ENCODE measurements around the gene NDUFAF7. TPM values are rescaled to one million over a fixed set of nuclear protein-coding genes. Genes with fewer than 3 reads are reported as not detected.
"Not testable (repeated sequence)": the region's sequence is repeated elsewhere in the genome, so short reads cannot be mapped to it uniquely, and the experiment has no call there.

NDUFAF7 gene
- polyA plus RNA-seq, 1 donor (not counting 4 experiments of a cell fraction or from before 2014, with no cell fraction given) = 27.7 TPM

GRCh38 chr2:37203708-37204107, 27.8 kb upstream of the NDUFAF7 start:
- H3K4me3 ChIP-seq (ENCODE audit: control insufficient read depth in 2 of 3, extremely low read depth in 1 of 3, insufficient read depth in 2 of 3, low read depth in 1 of 3, low read length in 3 of 3) = no peak overlapping the region
- H2AFZ ChIP-seq (ENCODE audit: control insufficient read depth, low read length) = no peak overlapping the region
- no peak for DNase-seq (ENCODE audit: low read depth, low spot score)
- no peaks in the 10 kb centered on the region for H3K9me1 ChIP-seq (ENCODE audit: control insufficient read depth, extremely low read depth, insufficient read depth, low read length)
- H3K36me3 ChIP-seq (ENCODE audit: control insufficient read depth in 2 of 2, extremely low read depth in 1 of 2, insufficient read depth in 2 of 2, low read length in 2 of 2) = peaks cover 10 to 14% of the 10 kb centered on the region in 2 experiments
- no peaks in the 10 kb centered on the region for H3K27me3 ChIP-seq (ENCODE audit: control insufficient read depth, extremely low read depth, insufficient read depth, low read length)
- dilution Hi-C loops (cut with MboI; ENCODE audit: extremely low pct_ligation_motif_present, low sequenced_read_pairs) = no loop called here
- no peaks in the 10 kb centered on the region for H4K20me1 ChIP-seq (ENCODE audit: control insufficient read depth, extremely low read depth, insufficient read depth, low read length)
- H3K27ac ChIP-seq (ENCODE audit: control insufficient read depth, insufficient read depth, low read length) = no peak overlapping the region
- no peak overlapping the region for H3K4me2 ChIP-seq (ENCODE audit: control insufficient read depth, extremely low read depth, insufficient read depth, low read depth, low read length)
- H3K4me1 ChIP-seq (ENCODE audit: control insufficient read depth, extremely low read depth, insufficient read depth, low read length) = no peaks in the 10 kb centered on the region
- peaks cover 56% of the 10 kb centered on the region for H3K79me2 ChIP-seq (ENCODE audit: control insufficient read depth, insufficient read depth, low read length)
- peaks cover 4% of the 10 kb centered on the region for H3K9me3 ChIP-seq (ENCODE audit: control insufficient read depth, low read depth, low read length)
- TF ChIP-seq, protein P1, sequence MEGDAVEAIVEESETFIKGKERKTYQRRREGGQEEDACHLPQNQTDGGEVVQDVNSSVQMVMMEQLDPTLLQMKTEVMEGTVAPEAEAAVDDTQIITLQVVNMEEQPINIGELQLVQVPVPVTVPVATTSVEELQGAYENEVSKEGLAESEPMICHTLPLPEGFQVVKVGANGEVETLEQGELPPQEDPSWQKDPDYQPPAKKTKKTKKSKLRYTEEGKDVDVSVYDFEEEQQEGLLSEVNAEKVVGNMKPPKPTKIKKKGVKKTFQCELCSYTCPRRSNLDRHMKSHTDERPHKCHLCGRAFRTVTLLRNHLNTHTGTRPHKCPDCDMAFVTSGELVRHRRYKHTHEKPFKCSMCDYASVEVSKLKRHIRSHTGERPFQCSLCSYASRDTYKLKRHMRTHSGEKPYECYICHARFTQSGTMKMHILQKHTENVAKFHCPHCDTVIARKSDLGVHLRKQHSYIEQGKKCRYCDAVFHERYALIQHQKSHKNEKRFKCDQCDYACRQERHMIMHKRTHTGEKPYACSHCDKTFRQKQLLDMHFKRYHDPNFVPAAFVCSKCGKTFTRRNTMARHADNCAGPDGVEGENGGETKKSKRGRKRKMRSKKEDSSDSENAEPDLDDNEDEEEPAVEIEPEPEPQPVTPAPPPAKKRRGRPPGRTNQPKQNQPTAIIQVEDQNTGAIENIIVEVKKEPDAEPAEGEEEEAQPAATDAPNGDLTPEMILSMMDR (optimal IDR thresholded peaks at IDR 0.05 in 1 of 3, IDR thresholded peaks at IDR 0.05 in 1 of 3, conservative IDR thresholded peaks at IDR 0.05 in 1 of 3; ENCODE audit: extremely low read depth in 1 of 3, insufficient read depth in 2 of 3, low read length in 3 of 3) = no peak
- TF ChIP-seq EZH2 (IDR thresholded peaks at IDR 0.05; ENCODE audit: low read length) = no peak
- H3K9ac ChIP-seq (ENCODE audit: control insufficient read depth, extremely low read depth, insufficient read depth, low read length) = no peak overlapping the region
- no peak for FAIRE-seq

GRCh38 chr2:37205071-37205661, 26.3 kb upstream of the NDUFAF7 start:
- H3K9me1 ChIP-seq (ENCODE audit: control insufficient read depth, extremely low read depth, insufficient read depth, low read length); H3K9me3 ChIP-seq (ENCODE audit: control insufficient read depth, low read depth, low read length); H3K4me1 ChIP-seq (ENCODE audit: control insufficient read depth, extremely low read depth, insufficient read depth, low read length); H3K9ac ChIP-seq (ENCODE audit: control insufficient read depth, extremely low read depth, insufficient read depth, low read length); H3K27me3 ChIP-seq (ENCODE audit: control insufficient read depth, extremely low read depth, insufficient read depth, low read length); dilution Hi-C loops (cut with MboI; ENCODE audit: extremely low pct_ligation_motif_present, low sequenced_read_pairs); H3K4me3 ChIP-seq (ENCODE audit: control insufficient read depth in 2 of 3, extremely low read depth in 1 of 3, insufficient read depth in 2 of 3, low read depth in 1 of 3, low read length in 3 of 3); FAIRE-seq; H3K4me2 ChIP-seq (ENCODE audit: control insufficient read depth, extremely low read depth, insufficient read depth, low read depth, low read length); DNase-seq (ENCODE audit: low read depth, low spot score); H2AFZ ChIP-seq (ENCODE audit: control insufficient read depth, low read length); H3K27ac ChIP-seq (ENCODE audit: control insufficient read depth, insufficient read depth, low read length); H4K20me1 ChIP-seq (ENCODE audit: control insufficient read depth, extremely low read depth, insufficient read depth, low read length): not testable (repeated sequence)
- Histone ChIP-seq H3K36me3 (ENCODE audit: control insufficient read depth in 2 of 2, extremely low read depth in 1 of 2, insufficient read depth in 2 of 2, low read length in 2 of 2) (peaks cover 10 to 15% of the 10 kb centered on the region in 2 experiments), H3K79me2 (ENCODE audit: control insufficient read depth, insufficient read depth, low read length) (peaks cover 53% of the 10 kb centered on the region)
